GM23338 (cell line): ENCODE measurements around the gene DCAF4. TPM values are rescaled to one million over a fixed set of nuclear protein-coding genes. Genes with fewer than 3 reads are reported as not detected.

Source experiments
- ATAC-seq: fragments of 200-7000 bp; cut with Tn5 transposase; 3 replicates; pipeline ENCODE4 v1.9.1; 2020
- DNase-seq: peaks from one replicate; pipeline ENCODE4 v3.0.0-alpha.2; 2015; ENCODE audit warnings: low spot score
- H2AFZ ChIP-seq: fragments of 200-600 bp; sonication (generic); 2 replicates; pipeline ENCODE4 v1.8.0; 2016; ENCODE audit warnings: antibody characterized with exemption, mild to moderate bottlenecking, moderate library complexity
- H3F3A ChIP-seq: fragments of 200-600 bp; sonication (generic); replicated peaks from 2 replicates; pipeline ENCODE4 v1.8.0; 2017; ENCODE audit warnings: antibody characterized with exemption, mixed run types, low read depth
- H3K27ac ChIP-seq: fragments of 200-600 bp; sonication (generic); 2 replicates; pipeline ENCODE4 v1.6.1; 2016; ENCODE audit warnings: low read depth
- H3K27me3 ChIP-seq: fragments of 200-600 bp; sonication (generic); 2 replicates; pipeline ENCODE4 v1.8.0; 2016; ENCODE audit warnings: mild to moderate bottlenecking, mixed run types, moderate library complexity; ENCODE audit not compliant: insufficient read depth
- H3K36me3 ChIP-seq: fragments of 200-600 bp; sonication (generic); 2 replicates; pipeline ENCODE4 v1.8.0; 2016; ENCODE audit warnings: mild to moderate bottlenecking; ENCODE audit not compliant: insufficient read depth
- H3K4me1 ChIP-seq: fragments of 200-600 bp; sonication (generic); 2 replicates; pipeline ENCODE4 v1.8.0; 2016; ENCODE audit warnings: mild to moderate bottlenecking, moderate library complexity; ENCODE audit not compliant: insufficient read depth
- H3K4me2 ChIP-seq: fragments of 200-600 bp; sonication (generic); 2 replicates; pipeline ENCODE4 v1.7.1; 2017; ENCODE audit warnings: mixed run types
- H3K4me3 ChIP-seq: fragments of 200-600 bp; sonication (generic); 2 replicates; pipeline ENCODE4 v1.6.1; 2016; ENCODE audit warnings: mixed run types
- H3K79me2 ChIP-seq: fragments of 200-600 bp; sonication (generic); replicated peaks from 2 replicates; pipeline ENCODE4 v1.8.0; 2017; ENCODE audit warnings: mild to moderate bottlenecking; ENCODE audit not compliant: insufficient read depth
- H3K9me2 ChIP-seq: fragments of 200-600 bp; sonication (generic); 2 replicates; pipeline ENCODE4 v1.8.0; 2017; ENCODE audit not compliant: insufficient read depth
- H4K20me1 ChIP-seq: fragments of 200-600 bp; sonication (generic); replicated peaks from 2 replicates; pipeline ENCODE4 v1.8.0; 2017; ENCODE audit warnings: mild to moderate bottlenecking; ENCODE audit not compliant: insufficient read depth
- H3K27ac Mint-ChIP-seq: 2 replicates; pipeline ENCODE4 v1.8.0; 2020; ENCODE audit warnings: inconsistent platforms, mild to moderate bottlenecking, moderate library complexity, mixed read lengths
- H3K27me3 Mint-ChIP-seq: 3 replicates; pipeline ENCODE4 v1.8.0; 2022; ENCODE audit warnings: low read depth, mild to moderate bottlenecking, moderate library complexity, mixed read lengths, inconsistent platforms; ENCODE audit not compliant: insufficient read depth, poor library complexity
- H3K36me3 Mint-ChIP-seq: 3 replicates; pipeline ENCODE4 v1.8.0; 2021; ENCODE audit warnings: low read depth, mild to moderate bottlenecking, inconsistent platforms, moderate library complexity, mixed read lengths
- H3K4me1 Mint-ChIP-seq: 3 replicates; pipeline ENCODE4 v1.8.0; 2020; ENCODE audit warnings: mild to moderate bottlenecking, inconsistent platforms, mixed read lengths
- H3K4me3 Mint-ChIP-seq: 3 replicates; pipeline ENCODE4 v1.8.0; 2021; ENCODE audit warnings: moderate library complexity, mild to moderate bottlenecking, inconsistent platforms, mixed read lengths
- H3K9me3 Mint-ChIP-seq: 3 replicates; pipeline ENCODE4 v1.8.0; 2020; ENCODE audit warnings: moderate library complexity, mild to moderate bottlenecking, inconsistent platforms, mixed read lengths
- CREB1 ChIP-seq: fragments of 250-450 bp; sonication (Bioruptor Pico); IDR thresholded peaks from 2 replicates; pipeline ENCODE4 v1.5.0; 2020; ENCODE audit warnings: low read depth, mild to moderate bottlenecking, moderate library complexity
- CTCF ChIP-seq, 2 experiments: fragments of 200-600 bp in 1 of 2; sonication (generic) in 1 of 2; conservative IDR thresholded peaks; 2 replicates each; pipeline versions ENCODE4 v1.5.1 to v1.6.1; 2016 to 2017; ENCODE audit warnings: antibody characterized with exemption in 2 of 2, low read depth in 2 of 2, mild to moderate bottlenecking in 2 of 2, moderate library complexity in 1 of 2
- EZH2 ChIP-seq: fragments of 200-600 bp; sonication (generic); IDR thresholded peaks from one replicate; pipeline ENCODE4 v1.8.0; 2017; ENCODE audit warnings: antibody characterized with exemption, mild to moderate bottlenecking, low read depth; ENCODE audit not compliant: unreplicated experiment
- EZH2phosphoT487 ChIP-seq: fragments of 200-600 bp; sonication (generic); IDR thresholded peaks from one replicate; pipeline ENCODE4 v1.8.1; 2018; ENCODE audit warnings: antibody characterized with exemption; ENCODE audit not compliant: unreplicated experiment
- JUNB ChIP-seq: IDR thresholded peaks from one replicate; pipeline ENCODE4 v1.6.1; 2016; ENCODE audit warnings: antibody characterized with exemption; ENCODE audit not compliant: unreplicated experiment
- NANOG ChIP-seq: IDR thresholded peaks from 2 replicates; pipeline ENCODE4 v1.6.1; 2016; ENCODE audit warnings: antibody characterized with exemption, borderline replicate concordance
- POLR2AphosphoS5 ChIP-seq: IDR thresholded peaks from 2 replicates; pipeline ENCODE4 v1.6.1; 2016; ENCODE audit warnings: antibody characterized with exemption, low read depth
- REST ChIP-seq: IDR thresholded peaks from one replicate; pipeline ENCODE4 v1.6.1; 2018; ENCODE audit warnings: antibody characterized with exemption; ENCODE audit not compliant: unreplicated experiment
- STAT1 ChIP-seq: IDR thresholded peaks from one replicate; pipeline ENCODE4 v1.6.1; 2016; ENCODE audit warnings: antibody characterized with exemption; ENCODE audit not compliant: unreplicated experiment
- ZNF114 ChIP-seq: fragments of 250-450 bp; sonication (Bioruptor Pico); IDR thresholded peaks from 2 replicates; pipeline ENCODE4 v1.5.0; 2020; ENCODE audit warnings: mild to moderate bottlenecking, moderate library complexity
- ZNF331 ChIP-seq: fragments of 250-450 bp; sonication (Bioruptor Pico); IDR thresholded peaks from 2 replicates; pipeline ENCODE4 v1.5.0; 2020; ENCODE audit warnings: low read depth, mild to moderate bottlenecking, moderate library complexity
- polyA plus RNA-seq: library from polyadenylated mRNA; unstranded; fragments of >200 nt; fragmentation: Nextera tagmentation; extraction: Ambion mirVana; gene quantifications from 2 replicates; pipeline ENCODE4 v1.2.1, GENCODE V29; 2016
- total RNA-seq: library from RNA; depleted of rRNA; stranded (reverse); fragments of >200 nt; shearing (Covaris generic); gene quantifications from 2 replicates; pipeline ENCODE4 v1.2.3, GENCODE V29; 2014
- TF ChIP-seq, protein P1 (sequence below): IDR thresholded peaks from 2 replicates; pipeline ENCODE4 v1.6.1; 2016; ENCODE audit warnings: antibody characterized with exemption
- TF ChIP-seq, protein P2 (sequence below): fragments of 250-450 bp; sonication (Bioruptor Pico); IDR thresholded peaks from 2 replicates; pipeline ENCODE4 v1.5.0; 2020; ENCODE audit warnings: mild to moderate bottlenecking, moderate library complexity

Gene DCAF4
- total and polyA plus RNA-seq, 2 experiments from 2014 or later: 17.5 to 39.3 TPM

DNA sequence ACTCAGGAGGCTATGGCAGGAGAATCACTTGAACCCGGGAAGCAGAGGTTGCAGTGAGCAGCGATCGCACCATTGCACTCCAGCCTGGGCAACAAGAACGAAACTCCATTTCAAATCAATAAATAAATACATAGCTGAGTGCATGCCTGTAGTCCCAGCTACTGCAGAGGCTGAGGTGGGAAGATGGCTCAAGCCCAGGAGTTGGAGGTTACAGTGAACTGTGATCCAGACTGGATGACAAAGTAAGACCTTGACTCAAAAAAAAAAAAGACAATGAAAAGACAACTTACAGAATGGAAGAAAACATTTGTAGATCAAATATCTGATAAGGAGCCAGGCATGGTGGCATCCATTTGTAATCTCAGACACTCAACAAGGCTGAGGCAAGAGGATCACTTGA is 73.1 kb downstream of the DCAF4 start:
- peak overlapping the region; percentile 53; the same call in 1 of the 2 replicates for H3K27ac ChIP-seq
- no peak overlapping the region for H3K27ac Mint-ChIP-seq
- TF ChIP-seq, protein P1, sequence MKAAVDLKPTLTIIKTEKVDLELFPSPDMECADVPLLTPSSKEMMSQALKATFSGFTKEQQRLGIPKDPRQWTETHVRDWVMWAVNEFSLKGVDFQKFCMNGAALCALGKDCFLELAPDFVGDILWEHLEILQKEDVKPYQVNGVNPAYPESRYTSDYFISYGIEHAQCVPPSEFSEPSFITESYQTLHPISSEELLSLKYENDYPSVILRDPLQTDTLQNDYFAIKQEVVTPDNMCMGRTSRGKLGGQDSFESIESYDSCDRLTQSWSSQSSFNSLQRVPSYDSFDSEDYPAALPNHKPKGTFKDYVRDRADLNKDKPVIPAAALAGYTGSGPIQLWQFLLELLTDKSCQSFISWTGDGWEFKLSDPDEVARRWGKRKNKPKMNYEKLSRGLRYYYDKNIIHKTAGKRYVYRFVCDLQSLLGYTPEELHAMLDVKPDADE: no peak
- TF ChIP-seq POLR2AphosphoS5: no peak
- TF ChIP-seq EZH2: no peak
- TF ChIP-seq STAT1: no peak
- TF ChIP-seq CTCF (conservative IDR thresholded peaks at IDR 0.05; ENCODE audit: low read depth in 2 of 2): no peak
- no peak for TF ChIP-seq ZNF114 (CRISPR knock-in tag)
- no peak for TF ChIP-seq EZH2phosphoT487
- TF ChIP-seq, protein P2, sequence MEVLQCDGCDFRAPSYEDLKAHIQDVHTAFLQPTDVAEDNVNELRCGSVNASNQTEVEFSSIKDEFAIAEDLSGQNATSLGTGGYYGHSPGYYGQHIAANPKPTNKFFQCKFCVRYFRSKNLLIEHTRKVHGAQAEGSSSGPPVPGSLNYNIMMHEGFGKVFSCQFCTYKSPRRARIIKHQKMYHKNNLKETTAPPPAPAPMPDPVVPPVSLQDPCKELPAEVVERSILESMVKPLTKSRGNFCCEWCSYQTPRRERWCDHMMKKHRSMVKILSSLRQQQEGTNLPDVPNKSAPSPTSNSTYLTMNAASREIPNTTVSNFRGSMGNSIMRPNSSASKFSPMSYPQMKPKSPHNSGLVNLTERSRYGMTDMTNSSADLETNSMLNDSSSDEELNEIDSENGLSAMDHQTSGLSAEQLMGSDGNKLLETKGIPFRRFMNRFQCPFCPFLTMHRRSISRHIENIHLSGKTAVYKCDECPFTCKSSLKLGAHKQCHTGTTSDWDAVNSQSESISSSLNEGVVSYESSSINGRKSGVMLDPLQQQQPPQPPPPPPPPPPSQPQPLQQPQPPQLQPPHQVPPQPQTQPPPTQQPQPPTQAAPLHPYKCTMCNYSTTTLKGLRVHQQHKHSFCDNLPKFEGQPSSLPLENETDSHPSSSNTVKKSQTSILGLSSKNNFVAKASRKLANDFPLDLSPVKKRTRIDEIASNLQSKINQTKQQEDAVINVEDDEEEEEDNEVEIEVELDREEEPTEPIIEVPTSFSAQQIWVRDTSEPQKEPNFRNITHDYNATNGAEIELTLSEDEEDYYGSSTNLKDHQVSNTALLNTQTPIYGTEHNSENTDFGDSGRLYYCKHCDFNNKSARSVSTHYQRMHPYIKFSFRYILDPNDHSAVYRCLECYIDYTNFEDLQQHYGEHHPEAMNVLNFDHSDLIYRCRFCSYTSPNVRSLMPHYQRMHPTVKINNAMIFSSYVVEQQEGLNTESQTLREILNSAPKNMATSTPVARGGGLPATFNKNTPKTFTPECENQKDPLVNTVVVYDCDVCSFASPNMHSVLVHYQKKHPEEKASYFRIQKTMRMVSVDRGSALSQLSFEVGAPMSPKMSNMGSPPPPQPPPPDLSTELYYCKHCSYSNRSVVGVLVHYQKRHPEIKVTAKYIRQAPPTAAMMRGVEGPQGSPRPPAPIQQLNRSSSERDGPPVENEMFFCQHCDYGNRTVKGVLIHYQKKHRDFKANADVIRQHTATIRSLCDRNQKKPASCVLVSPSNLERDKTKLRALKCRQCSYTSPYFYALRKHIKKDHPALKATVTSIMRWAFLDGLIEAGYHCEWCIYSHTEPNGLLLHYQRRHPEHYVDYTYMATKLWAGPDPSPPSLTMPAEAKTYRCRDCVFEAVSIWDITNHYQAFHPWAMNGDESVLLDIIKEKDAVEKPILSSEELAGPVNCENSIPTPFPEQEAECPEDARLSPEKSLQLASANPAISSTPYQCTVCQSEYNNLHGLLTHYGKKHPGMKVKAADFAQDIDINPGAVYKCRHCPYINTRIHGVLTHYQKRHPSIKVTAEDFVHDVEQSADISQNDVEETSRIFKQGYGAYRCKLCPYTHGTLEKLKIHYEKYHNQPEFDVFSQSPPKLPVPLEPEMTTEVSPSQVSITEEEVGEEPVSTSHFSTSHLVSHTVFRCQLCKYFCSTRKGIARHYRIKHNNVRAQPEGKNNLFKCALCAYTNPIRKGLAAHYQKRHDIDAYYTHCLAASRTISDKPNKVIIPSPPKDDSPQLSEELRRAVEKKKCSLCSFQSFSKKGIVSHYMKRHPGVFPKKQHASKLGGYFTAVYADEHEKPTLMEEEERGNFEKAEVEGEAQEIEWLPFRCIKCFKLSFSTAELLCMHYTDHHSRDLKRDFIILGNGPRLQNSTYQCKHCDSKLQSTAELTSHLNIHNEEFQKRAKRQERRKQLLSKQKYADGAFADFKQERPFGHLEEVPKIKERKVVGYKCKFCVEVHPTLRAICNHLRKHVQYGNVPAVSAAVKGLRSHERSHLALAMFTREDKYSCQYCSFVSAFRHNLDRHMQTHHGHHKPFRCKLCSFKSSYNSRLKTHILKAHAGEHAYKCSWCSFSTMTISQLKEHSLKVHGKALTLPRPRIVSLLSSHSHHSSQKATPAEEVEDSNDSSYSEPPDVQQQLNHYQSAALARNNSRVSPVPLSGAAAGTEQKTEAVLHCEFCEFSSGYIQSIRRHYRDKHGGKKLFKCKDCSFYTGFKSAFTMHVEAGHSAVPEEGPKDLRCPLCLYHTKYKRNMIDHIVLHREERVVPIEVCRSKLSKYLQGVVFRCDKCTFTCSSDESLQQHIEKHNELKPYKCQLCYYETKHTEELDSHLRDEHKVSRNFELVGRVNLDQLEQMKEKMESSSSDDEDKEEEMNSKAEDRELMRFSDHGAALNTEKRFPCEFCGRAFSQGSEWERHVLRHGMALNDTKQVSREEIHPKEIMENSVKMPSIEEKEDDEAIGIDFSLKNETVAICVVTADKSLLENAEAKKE (CRISPR knock-in tag): no peak
- TF ChIP-seq ZNF331 (CRISPR knock-in tag): no peak
- no peak for TF ChIP-seq REST
- TF ChIP-seq NANOG: no peak
- no peak for TF ChIP-seq CREB1 (CRISPR knock-in tag)
- no peak for TF ChIP-seq JUNB

More for the DNA sequence above, 73.1 kb downstream of the DCAF4 start:
- H3F3A ChIP-seq: no peaks in the 10 kb centered on the region
- Mint-ChIP-seq H3K27me3 (no peaks in the 10 kb centered on the region), H3K9me3 (no peaks in the 10 kb centered on the region), H3K4me3 (no peak overlapping the region), H3K4me1 (peaks cover 13% of the 10 kb centered on the region), H3K36me3 (peaks cover 15% of the 10 kb centered on the region)
- DNase-seq (no peak), ATAC-seq (no peak)
- no peak overlapping the region for H2AFZ ChIP-seq
- H3K4me2 ChIP-seq: no peak overlapping the region
- H3K36me3 ChIP-seq: no peaks in the 10 kb centered on the region
- H3K27me3 ChIP-seq: no peaks in the 10 kb centered on the region
- peaks cover 6% of the 10 kb centered on the region; the same call in 1 of the 2 replicates for H3K79me2 ChIP-seq
- peaks cover 17% of the 10 kb centered on the region; the same call in 1 of the 2 replicates for H3K4me1 ChIP-seq
- no peak overlapping the region for H3K4me3 ChIP-seq
- no peaks in the 10 kb centered on the region for H4K20me1 ChIP-seq
- H3K9me2 ChIP-seq: no peaks in the 10 kb centered on the region
